ENCODE measurements around the gene TAF4B.

DNA sequence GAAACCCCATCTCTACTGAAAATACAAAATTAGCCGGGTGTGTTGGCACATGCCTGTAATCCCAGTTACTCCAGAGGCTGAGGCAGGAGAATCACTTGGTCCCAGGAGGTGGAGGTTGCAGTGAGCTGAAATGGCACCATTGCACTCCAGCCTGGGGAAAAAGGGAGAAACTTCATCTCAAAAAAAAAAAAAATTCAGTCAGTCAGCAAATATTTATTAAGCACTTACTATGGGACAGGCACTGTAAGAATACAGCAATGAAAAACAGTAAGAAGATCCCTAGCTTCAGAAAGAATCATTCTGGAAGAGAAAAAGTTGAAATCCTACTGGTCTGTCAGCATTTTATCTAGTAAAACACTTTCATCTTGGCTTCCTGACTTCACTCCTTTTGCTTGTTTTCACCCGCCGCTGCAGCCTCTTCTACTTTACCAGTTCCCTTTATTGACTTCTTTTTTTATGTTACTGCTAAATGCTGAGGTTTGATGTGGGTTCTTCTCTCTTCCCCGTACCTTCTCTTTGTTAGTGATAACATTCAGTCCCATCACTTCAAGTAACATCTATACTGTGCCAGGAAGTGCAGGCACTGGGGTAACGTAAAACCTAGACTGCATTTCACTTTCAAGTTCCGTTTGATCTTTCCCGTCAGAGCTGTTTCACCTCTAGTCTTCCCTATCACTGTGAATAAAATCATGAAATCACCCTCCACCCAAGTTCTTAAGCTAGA lies 10.8 kb upstream of the TAF4B start:
- TF ChIP-seq, protein P1, sequence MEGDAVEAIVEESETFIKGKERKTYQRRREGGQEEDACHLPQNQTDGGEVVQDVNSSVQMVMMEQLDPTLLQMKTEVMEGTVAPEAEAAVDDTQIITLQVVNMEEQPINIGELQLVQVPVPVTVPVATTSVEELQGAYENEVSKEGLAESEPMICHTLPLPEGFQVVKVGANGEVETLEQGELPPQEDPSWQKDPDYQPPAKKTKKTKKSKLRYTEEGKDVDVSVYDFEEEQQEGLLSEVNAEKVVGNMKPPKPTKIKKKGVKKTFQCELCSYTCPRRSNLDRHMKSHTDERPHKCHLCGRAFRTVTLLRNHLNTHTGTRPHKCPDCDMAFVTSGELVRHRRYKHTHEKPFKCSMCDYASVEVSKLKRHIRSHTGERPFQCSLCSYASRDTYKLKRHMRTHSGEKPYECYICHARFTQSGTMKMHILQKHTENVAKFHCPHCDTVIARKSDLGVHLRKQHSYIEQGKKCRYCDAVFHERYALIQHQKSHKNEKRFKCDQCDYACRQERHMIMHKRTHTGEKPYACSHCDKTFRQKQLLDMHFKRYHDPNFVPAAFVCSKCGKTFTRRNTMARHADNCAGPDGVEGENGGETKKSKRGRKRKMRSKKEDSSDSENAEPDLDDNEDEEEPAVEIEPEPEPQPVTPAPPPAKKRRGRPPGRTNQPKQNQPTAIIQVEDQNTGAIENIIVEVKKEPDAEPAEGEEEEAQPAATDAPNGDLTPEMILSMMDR (IDR thresholded peaks at IDR 0.05; ENCODE audit: borderline replicate concordance, extremely low read depth, low read length, poor library complexity, severe bottlenecking) = no peak
- TF ChIP-seq EZH2 (IDR thresholded peaks at IDR 0.05; ENCODE audit: borderline replicate concordance, low read depth, low read length, severe bottlenecking) = no peak
